ENCODE measurements around the gene ATN1. TPM values are rescaled to one million over a fixed set of nuclear protein-coding genes. Genes with fewer than 3 reads are reported as not detected.
A peak's percentile ranks its signal among the peaks of the same experiment; 100 is the strongest.
"Not testable (repeated sequence)": the region's sequence is repeated elsewhere in the genome, so short reads cannot be mapped to it uniquely, and the experiment has no call there.

Gene ATN1
- total and polyA plus RNA-seq, 7 donors = 30.1 to 138 (median 53.8) TPM

DNA sequence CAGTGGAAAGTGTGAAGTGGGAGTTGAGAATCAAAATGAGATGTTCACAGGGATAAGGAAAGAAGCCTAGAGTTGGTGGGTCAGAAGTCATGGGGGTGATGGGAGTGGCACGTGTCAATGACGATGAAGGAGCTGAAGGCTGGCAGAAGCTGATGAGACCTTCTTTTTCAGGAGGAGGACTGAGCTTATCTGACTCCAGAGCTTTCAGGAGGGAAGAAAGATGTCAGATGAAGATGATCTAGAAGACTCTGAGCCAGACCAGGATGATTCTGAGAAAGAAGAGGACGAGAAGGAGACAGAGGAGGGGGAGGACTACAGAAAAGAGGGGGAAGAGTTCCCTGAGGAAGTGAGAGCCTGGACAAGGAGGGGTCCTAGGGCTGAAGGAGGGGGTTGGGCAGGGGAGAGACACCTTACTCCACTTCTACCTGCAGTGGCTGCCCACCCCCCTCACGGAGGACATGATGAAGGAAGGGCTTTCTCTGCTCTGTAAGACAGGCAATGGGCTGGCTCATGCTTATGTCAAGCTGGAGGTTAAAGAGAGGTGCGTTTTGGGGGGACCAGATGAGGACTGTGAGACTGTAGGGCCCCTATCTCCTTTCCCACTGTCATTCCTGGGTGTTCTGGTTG, 22.2 kb upstream of the ATN1 start:
- WGBS, 2 donors = 74 to 75% methylated on average over 5 of the region's 5 CpGs
- no peaks in the 10 kb centered on the region for H3K27me3 ChIP-seq
- H3K27ac ChIP-seq = peak overlapping the region; percentile 71 to 85 (median 84)
- peaks cover 0 to 15% (median 0%) of the 10 kb centered on the region in 4 donors for H3K36me3 ChIP-seq
- no peaks in the 10 kb centered on the region for H3K9me3 ChIP-seq
- intact Hi-C loops (cut with DNase I) = loop anchor here (5.0 kb wide), 1 partner anchor 33 kb away; the partner anchor contains the start of gene SPSB2
- peak overlapping the region in 3 of 4 donors; percentile 46 to 77 (median 62) for H3K4me3 ChIP-seq
- no peak for TF ChIP-seq POLR2A (IDR thresholded peaks at IDR 0.05)
- TF ChIP-seq EP300 (IDR thresholded peaks at IDR 0.05) = no peak
- TF ChIP-seq POLR2AphosphoS5 (IDR thresholded peaks at IDR 0.05) = no peak
- no peak for TF ChIP-seq CTCF (IDR thresholded peaks at IDR 0.05)
- peak; percentile 65 for DNase-seq
- peaks cover 0 to 14% (median 11%) of the 10 kb centered on the region in 4 donors for H3K4me1 ChIP-seq

DNA sequence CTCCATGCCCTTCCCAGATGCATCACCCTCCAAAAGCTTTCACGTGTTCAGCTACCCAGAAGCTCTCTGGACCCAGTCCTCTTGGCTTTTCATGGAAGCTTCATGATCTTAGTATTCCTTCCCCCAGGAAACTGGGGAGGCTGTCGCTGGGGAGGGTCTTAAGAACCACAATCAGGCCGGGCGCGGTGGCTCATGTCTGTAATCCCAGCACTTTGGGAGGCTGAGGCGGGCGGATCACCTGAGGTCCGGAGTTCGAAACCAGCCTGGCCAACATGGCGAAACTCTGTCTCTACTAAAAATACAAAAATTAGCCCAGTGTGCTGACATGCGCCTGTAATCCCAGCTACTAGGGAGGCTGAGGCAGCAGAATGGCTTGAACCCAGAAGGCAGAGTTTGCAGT, 19.6 kb upstream of the ATN1 start:
- 95 to 97% methylated on average over 11 of the region's 11 CpGs for WGBS, 2 donors
- DNase-seq = peak; percentile 59
- intact Hi-C loops (cut with DNase I) = loop anchor here (5.0 kb wide), 1 partner anchor 36 kb away; the partner anchor contains the start of gene SPSB2

DNA sequence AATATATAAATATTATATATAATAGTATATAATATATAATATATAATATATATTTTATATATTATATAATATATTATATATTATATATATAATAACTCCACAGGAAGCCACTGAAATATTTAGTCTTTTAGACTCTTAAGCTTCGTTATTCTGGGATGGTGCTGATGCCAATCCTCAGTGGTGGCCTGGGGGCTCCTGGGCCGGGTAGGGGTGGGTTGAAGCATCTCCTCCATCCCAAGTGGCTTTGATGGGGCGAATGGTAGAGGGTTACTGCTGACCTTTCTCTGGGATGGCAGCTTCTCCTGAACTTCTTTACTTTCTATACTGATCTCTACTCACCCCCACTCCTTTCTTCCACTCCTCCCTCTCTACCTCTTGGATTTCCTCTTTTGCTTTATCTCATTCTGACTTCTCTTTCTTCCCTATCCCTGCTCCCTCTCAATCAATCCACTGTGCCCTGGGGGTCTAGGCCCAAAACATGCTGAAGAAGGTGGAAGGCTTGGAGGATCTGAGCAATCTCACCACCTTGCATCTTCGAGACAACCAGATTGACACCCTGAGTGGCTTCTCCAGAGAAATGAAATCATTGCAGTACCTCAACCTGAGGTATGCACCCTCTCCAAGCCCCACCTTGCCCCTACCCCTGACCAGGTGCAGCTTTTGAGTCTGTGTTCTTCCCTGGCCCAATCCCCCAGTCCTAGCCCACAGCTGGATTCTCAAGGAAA, 18.2 kb upstream of the ATN1 start:
- peak; percentile 60 for DNase-seq
- H3K27me3 ChIP-seq = no peaks in the 10 kb centered on the region
- H3K9me3 ChIP-seq = no peaks in the 10 kb centered on the region
- no peak overlapping the region for H3K4me3 ChIP-seq
- TF ChIP-seq CTCF (IDR thresholded peaks at IDR 0.05) (no peak), POLR2AphosphoS5 (IDR thresholded peaks at IDR 0.05) (no peak), EP300 (IDR thresholded peaks at IDR 0.05) (no peak)
- intact Hi-C loops (cut with DNase I) = loop anchor here (5.0 kb wide), 1 partner anchor 37 kb away; the partner anchor contains the start of gene SPSB2
- H3K27ac ChIP-seq = no peak overlapping the region
- peaks cover 0 to 15% (median 0%) of the 10 kb centered on the region in 4 donors for H3K36me3 ChIP-seq
- H3K4me1 ChIP-seq = peaks cover 0 to 19% (median 15%) of the 10 kb centered on the region in 4 donors
- 91 to 95% methylated on average over 4 of the region's 4 CpGs for WGBS, 2 donors

More for the DNA sequence above, 19.6 kb upstream of the ATN1 start:
- H3K9me3 ChIP-seq, H3K27me3 ChIP-seq, H3K27ac ChIP-seq, H3K4me3 ChIP-seq: not testable (repeated sequence)
- H3K4me1 ChIP-seq = peaks cover 0 to 14% (median 11%) of the 10 kb centered on the region in 4 donors
- H3K36me3 ChIP-seq = peaks cover 0 to 15% (median 0%) of the 10 kb centered on the region in 4 donors

DNA sequence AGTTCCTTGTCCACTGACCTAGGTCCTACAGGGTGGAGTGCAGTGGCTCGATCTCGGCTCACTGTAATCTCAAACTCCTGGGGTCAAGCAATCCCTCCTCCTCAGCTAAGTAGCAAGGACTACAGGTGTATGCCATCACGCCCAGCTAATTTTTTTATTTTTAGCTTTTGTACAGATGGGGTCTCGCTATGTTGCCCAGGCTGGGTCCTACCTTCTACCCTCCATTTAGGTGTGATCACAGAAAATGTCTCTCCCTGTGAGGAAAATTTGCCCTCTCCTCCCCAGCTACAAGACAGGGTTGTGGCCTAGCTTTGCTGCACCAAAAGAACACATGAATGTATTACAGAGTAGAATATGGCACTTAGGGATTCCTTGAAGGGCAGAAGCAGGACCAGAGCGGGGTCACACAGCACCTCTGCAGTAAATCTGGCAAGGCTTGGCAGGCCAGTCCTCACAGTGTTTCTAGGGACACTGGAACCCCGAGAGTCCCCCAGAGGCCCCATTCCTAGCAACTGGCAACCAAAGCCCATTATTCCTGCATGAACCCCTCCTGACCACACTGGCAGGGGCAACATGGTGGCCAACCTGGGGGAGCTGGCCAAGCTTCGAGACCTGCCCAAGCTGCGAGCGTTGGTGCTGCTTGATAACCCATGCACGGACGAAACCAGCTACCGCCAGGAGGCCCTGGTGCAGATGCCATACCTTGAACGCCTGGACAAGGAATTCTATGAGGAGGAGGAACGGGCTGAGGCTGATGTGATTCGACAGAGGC, 15.4 kb upstream of the ATN1 start:
- Histone ChIP-seq H3K36me3 (peaks cover 0 to 15% (median 2%) of the 10 kb centered on the region in 4 donors), H3K4me1 (peaks cover 0 to 25% (median 22%) of the 10 kb centered on the region in 4 donors), H3K9me3 (no peaks in the 10 kb centered on the region), H3K27me3 (no peaks in the 10 kb centered on the region), H3K27ac (no peak overlapping the region), H3K4me3 (no peak overlapping the region)
- intact Hi-C loops (cut with DNase I) = no loop called here
- WGBS, 2 donors = 85 to 93% methylated on average over 15 of the region's 15 CpGs
- no peak for TF ChIP-seq CTCF (IDR thresholded peaks at IDR 0.05)
- TF ChIP-seq EP300 (IDR thresholded peaks at IDR 0.05) = no peak
- no peak for TF ChIP-seq POLR2AphosphoS5 (IDR thresholded peaks at IDR 0.05)
- no peak for TF ChIP-seq POLR2A (IDR thresholded peaks at IDR 0.05)
- no peak for DNase-seq

All from sigmoid colon (tissue), 7 donors.